Ishikawa (cell line): Measurements from ENCODE around the gene CELA2B.

ENCODE experiments used
- CEBPB ChIP-seq: IDR thresholded peaks from 2 replicates; pipeline ENCODE4 v1.6.1; 2012
- CREB1 ChIP-seq: IDR thresholded peaks from 2 replicates; pipeline ENCODE4 v1.6.1; 2012; ENCODE audit warnings: low read depth
- EGR1 ChIP-seq: IDR thresholded peaks from 2 replicates; pipeline ENCODE4 v1.6.1; 2012
- EP300 ChIP-seq: IDR thresholded peaks from 2 replicates; pipeline ENCODE4 v1.6.1; 2012; ENCODE audit warnings: borderline replicate concordance
- FOXM1 ChIP-seq: IDR thresholded peaks from 2 replicates; pipeline ENCODE4 v1.6.1; 2012; ENCODE audit warnings: low read depth, borderline replicate concordance
- MAX ChIP-seq: IDR thresholded peaks from 2 replicates; pipeline ENCODE4 v1.6.1; 2012
- NFIC ChIP-seq: IDR thresholded peaks from 2 replicates; pipeline ENCODE4 v1.6.1; 2012
- RAD21 ChIP-seq: IDR thresholded peaks from 2 replicates; pipeline ENCODE4 v1.6.1; 2012; ENCODE audit warnings: low read depth
- REST ChIP-seq: IDR thresholded peaks from 2 replicates; pipeline ENCODE4 v1.6.1; 2012; ENCODE audit warnings: low read depth, mild to moderate bottlenecking
- TAF1 ChIP-seq: IDR thresholded peaks from 2 replicates; pipeline ENCODE4 v1.6.1; 2012; ENCODE audit warnings: low read depth, mild to moderate bottlenecking
- TCF12 ChIP-seq: IDR thresholded peaks from 2 replicates; pipeline ENCODE4 v1.6.1; 2012; ENCODE audit warnings: low read depth
- TEAD4 ChIP-seq: IDR thresholded peaks from 2 replicates; pipeline ENCODE4 v1.6.1; 2012
- USF1 ChIP-seq: IDR thresholded peaks from 2 replicates; pipeline ENCODE4 v1.6.1; 2012
- YY1 ChIP-seq: IDR thresholded peaks from 2 replicates; pipeline ENCODE4 v1.6.1; 2012; ENCODE audit warnings: low read depth
- ZBTB7A ChIP-seq: IDR thresholded peaks from 2 replicates; pipeline ENCODE4 v1.6.1; 2012; ENCODE audit warnings: low read depth

Gene CELA2B

DNA sequence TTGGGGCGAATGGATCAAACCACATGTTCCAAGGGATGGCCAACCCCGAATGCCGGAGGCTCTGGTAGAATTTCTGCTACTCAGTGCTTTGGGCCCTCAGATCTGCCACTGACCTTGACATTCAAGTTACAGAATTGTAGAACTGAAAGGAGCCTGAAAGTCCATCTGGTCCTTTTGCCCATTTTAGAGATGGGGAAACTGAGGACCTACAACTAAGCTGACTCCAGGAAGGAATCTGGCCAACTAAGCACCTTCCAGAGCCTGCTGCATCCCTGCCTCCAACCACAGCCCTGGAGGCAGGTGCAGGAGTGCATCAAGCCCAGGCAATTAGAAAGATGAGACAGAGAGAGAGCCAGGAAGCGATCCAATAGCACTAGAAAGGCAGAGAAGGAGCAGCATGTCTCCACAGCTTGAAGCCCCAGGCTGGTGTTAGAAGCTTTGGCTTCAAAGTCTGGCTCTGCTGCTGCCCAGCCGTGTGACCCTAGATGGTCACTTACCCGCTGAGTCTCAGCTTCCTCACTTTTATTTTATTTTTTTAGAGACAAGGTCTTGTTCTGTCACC, 38.9 kb upstream of the CELA2B start:
- no peak for TF ChIP-seq ZBTB7A
- TF ChIP-seq REST = no peak
- TF ChIP-seq CEBPB = no peak
- no peak for TF ChIP-seq TCF12

DNA sequence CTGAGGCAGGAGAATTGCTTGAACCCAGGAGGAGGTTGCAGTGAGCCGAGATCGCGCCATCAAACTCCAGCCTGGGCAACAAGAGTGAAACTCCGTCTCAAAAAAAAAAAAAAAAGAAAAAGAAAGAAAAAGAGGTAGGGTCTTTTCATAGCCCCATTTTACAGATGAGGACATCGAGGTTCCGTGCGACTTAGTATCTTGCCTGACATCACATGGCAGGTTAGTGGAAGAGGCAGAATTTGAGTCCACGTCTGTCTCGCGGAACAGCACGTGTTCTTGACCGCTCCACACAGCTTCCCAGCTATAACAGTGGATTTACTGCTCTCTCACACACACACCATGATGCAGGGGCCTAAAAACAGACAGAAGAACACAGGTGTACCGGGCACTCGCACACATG, 36.6 kb upstream of the CELA2B start:
- TF ChIP-seq EP300 = no peak
- TF ChIP-seq YY1 = no peak
- TF ChIP-seq CEBPB = no peak
- TF ChIP-seq USF1 = no peak
- no peak for TF ChIP-seq RAD21
- TF ChIP-seq ZBTB7A = no peak
- TF ChIP-seq TEAD4 = no peak
- TF ChIP-seq NFIC = no peak
- TF ChIP-seq MAX = no peak
- no peak for TF ChIP-seq TCF12

DNA sequence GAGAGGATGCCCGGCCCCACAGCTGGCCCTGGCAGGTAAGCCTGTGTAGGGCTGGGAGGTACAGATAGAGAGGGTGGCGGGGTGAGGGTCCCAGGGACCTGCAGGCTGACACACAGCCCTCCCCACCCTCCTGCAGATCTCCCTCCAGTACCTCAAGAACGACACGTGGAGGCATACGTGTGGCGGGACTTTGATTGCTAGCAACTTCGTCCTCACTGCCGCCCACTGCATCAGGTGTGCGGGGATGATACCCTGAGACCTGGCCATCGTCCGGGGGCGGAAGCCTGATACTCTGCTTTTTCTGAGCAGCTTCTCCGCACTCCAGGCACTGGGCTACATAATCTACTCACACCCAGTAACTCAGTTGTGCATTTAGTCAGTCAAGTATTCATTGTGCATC, 35.5 kb upstream of the CELA2B start:
- no peak for TF ChIP-seq FOXM1
- TF ChIP-seq ZBTB7A = no peak
- TF ChIP-seq TAF1 = no peak
- no peak for TF ChIP-seq YY1
- TF ChIP-seq NFIC = no peak
- TF ChIP-seq MAX = no peak
- no peak for TF ChIP-seq TCF12
- TF ChIP-seq REST = no peak
- no peak for TF ChIP-seq EP300
- TF ChIP-seq CEBPB = no peak
- no peak for TF ChIP-seq RAD21
- no peak for TF ChIP-seq USF1
- no peak for TF ChIP-seq EGR1
- TF ChIP-seq CREB1 = no peak
- no peak for TF ChIP-seq TEAD4

- TF ChIP-seq FOXM1 = no peak
- no peak for TF ChIP-seq RAD21
- no peak for TF ChIP-seq TCF12
- no peak for TF ChIP-seq YY1
- no peak for TF ChIP-seq REST
These were observed 34.7 kb upstream of the CELA2B start for GRCh38 chr1:15441247-15441646.

- TF ChIP-seq FOXM1 (no peak), TCF12 (no peak), TEAD4 (no peak)
These were observed 33.8 kb upstream of the CELA2B start for GRCh38 chr1:15442119-15442518.
